GM12878 (cell line): Measurements from ENCODE around the gene LRRC3C. TPM values are rescaled to one million over a fixed set of nuclear protein-coding genes. Genes with fewer than 3 reads are reported as not detected.

Experiments used
- BCL11A ChIP-seq: IDR thresholded peaks from 2 replicates; pipeline ENCODE4 v1.6.1; 2011; ENCODE audit warnings: low read depth, low read length
- BHLHE40 ChIP-seq, 2 experiments: fragments of 450-650 bp in 1 of 2; IDR thresholded peaks; 2 replicates each; pipeline ENCODE4 v1.6.1; 2011 to 2017; ENCODE audit warnings: low read depth in 2 of 2, borderline replicate concordance in 1 of 2, improper control_type of control experiment in 1 of 2, low read length in 1 of 2, mild to moderate bottlenecking in 1 of 2
- CREM ChIP-seq: IDR thresholded peaks from 2 replicates; pipeline ENCODE4 v1.6.1; 2014; ENCODE audit warnings: antibody characterized with exemption, low read depth
- EP300 ChIP-seq, 2 experiments: fragments of 150-350 bp in 1 of 2; IDR thresholded peaks; 2 replicates each; pipeline ENCODE4 v1.6.1; 2011 to 2012; ENCODE audit warnings: low read depth in 2 of 2, low read length in 2 of 2, borderline replicate concordance in 1 of 2, improper control_type of control experiment in 1 of 2, inconsistent platforms in 1 of 2; ENCODE audit not compliant: control insufficient read depth in 1 of 2
- ETV6 ChIP-seq, 2 experiments: fragments of 450-650 bp in 1 of 2; IDR thresholded peaks in 1 of 2; conservative IDR thresholded peaks in 1 of 2; 2 replicates each; pipeline ENCODE4 v1.6.1; 2014; ENCODE audit warnings: antibody characterized with exemption in 1 of 2, borderline replicate concordance in 1 of 2, low read depth in 1 of 2, mild to moderate bottlenecking in 1 of 2, moderate library complexity in 1 of 2
- GATAD2B ChIP-seq: fragments of 450-650 bp; conservative IDR thresholded peaks from 2 replicates; pipeline ENCODE4 v1.6.1; 2017; ENCODE audit warnings: low read depth, mild to moderate bottlenecking, moderate library complexity
- HCFC1 ChIP-seq: fragments of 150-350 bp; IDR thresholded peaks from 2 replicates; pipeline ENCODE4 v1.6.1; 2014; ENCODE audit warnings: low read length
- HDGF ChIP-seq: fragments of 450-650 bp; IDR thresholded peaks from 2 replicates; pipeline ENCODE4 v1.6.1; 2016; ENCODE audit warnings: antibody characterized with exemption
- MEF2B ChIP-seq: fragments of 450-650 bp; IDR thresholded peaks from 2 replicates; pipeline ENCODE4 v1.6.1; 2018; ENCODE audit warnings: mild to moderate bottlenecking, moderate library complexity; ENCODE audit not compliant: partially characterized antibody, poor library complexity, severe bottlenecking
- MTA2 ChIP-seq: fragments of 450-650 bp; IDR thresholded peaks from 2 replicates; pipeline ENCODE4 v1.6.1; 2016; ENCODE audit warnings: low read depth, mild to moderate bottlenecking, moderate library complexity
- NBN ChIP-seq: fragments of 450-650 bp; IDR thresholded peaks from 2 replicates; pipeline ENCODE4 v1.6.1; 2016
- NR2F1 ChIP-seq: fragments of 450-650 bp; conservative IDR thresholded peaks from 2 replicates; pipeline ENCODE4 v1.6.1; 2017; ENCODE audit warnings: mild to moderate bottlenecking
- RAD21 ChIP-seq: IDR thresholded peaks from 2 replicates; pipeline ENCODE4 v1.6.1; 2011; ENCODE audit warnings: mild to moderate bottlenecking, low read depth, low read length, moderate library complexity; ENCODE audit not compliant: insufficient read depth
- SIN3A ChIP-seq: IDR thresholded peaks from 2 replicates; pipeline ENCODE4 v1.6.1; 2012; ENCODE audit warnings: low read depth, low read length, improper control_type of control experiment
- SMC3 ChIP-seq: IDR thresholded peaks from 2 replicates; pipeline ENCODE4 v1.6.1; 2011; ENCODE audit warnings: low read length, improper control_type of control experiment, borderline replicate concordance
- SREBF2 ChIP-seq: IDR thresholded peaks from 2 replicates; pipeline ENCODE4 v1.6.1; 2012; ENCODE audit warnings: mild to moderate bottlenecking, low read length
- SUPT20H ChIP-seq: IDR thresholded peaks from 2 replicates; pipeline ENCODE4 v1.6.1; 2011; ENCODE audit warnings: low read depth, mild to moderate bottlenecking, low read length, moderate library complexity, borderline replicate concordance; ENCODE audit not compliant: control insufficient read depth
- ZNF24 ChIP-seq: fragments of 450-650 bp; IDR thresholded peaks from 2 replicates; pipeline ENCODE4 v1.6.1; 2017; ENCODE audit warnings: antibody characterized with exemption, mild to moderate bottlenecking
- ZNF622 ChIP-seq: fragments of 450-650 bp; IDR thresholded peaks from 2 replicates; pipeline ENCODE4 v1.6.1; 2017; ENCODE audit warnings: mild to moderate bottlenecking, inconsistent platforms
- ZZZ3 ChIP-seq: IDR thresholded peaks from 2 replicates; pipeline ENCODE4 v1.6.1; 2011; ENCODE audit warnings: low read depth; ENCODE audit not compliant: control insufficient read depth, insufficient read length
- polyA plus RNA-seq, 11 experiments: library from polyadenylated mRNA; depleted of rRNA in 4 of 11; unstranded in 6 of 11; stranded (reverse) in 5 of 11; fragments of >200 nt; fragmentation: Nextera tagmentation in 4 of 11; fragmentation: Illumina TruSeq in 1 of 11; extraction: Ambion mirVana in 4 of 11; extraction: Trizol in 1 of 11; gene quantifications; 1 replicate in 1 of 11; 2 replicates in 10 of 11; pipeline versions ENCODE4 v1.2.1 to v1.2.3, GENCODE V29; 2011 to 2016; ENCODE audit warnings: inconsistent platforms in 2 of 11, missing spikeins in 2 of 11, low read depth in 1 of 11
- total RNA-seq, 4 experiments: library from RNA; depleted of rRNA in 3 of 4; stranded (reverse); fragments of >200 nt in 3 of 4; fragmentation: Illumina TruSeq in 1 of 4; extraction: Trizol in 1 of 4; gene quantifications; 2 replicates each; pipeline versions ENCODE4 v1.2.1 to v1.2.3, GENCODE V29; 2013 to 2021
- TF ChIP-seq, protein P1 (sequence below): IDR thresholded peaks from 2 replicates; pipeline ENCODE4 v1.6.1; 2012; ENCODE audit warnings: low read depth, low read length, improper control_type of control experiment
- TF ChIP-seq, protein P2 (sequence below): IDR thresholded peaks from 2 replicates; pipeline ENCODE4 v1.6.1; 2011; ENCODE audit warnings: borderline replicate concordance, low read depth, mild to moderate bottlenecking, moderate library complexity, low read length; ENCODE audit not compliant: insufficient read depth, poor library complexity, severe bottlenecking
- TF ChIP-seq, protein P3 (sequence below): fragments of 450-650 bp; IDR thresholded peaks from 2 replicates; pipeline ENCODE4 v1.6.1; 2017; ENCODE audit warnings: mild to moderate bottlenecking, low read depth, inconsistent platforms; ENCODE audit not compliant: poor library complexity, severe bottlenecking
- TF ChIP-seq, protein P4 (sequence below): fragments of 450-650 bp; IDR thresholded peaks from 2 replicates; pipeline ENCODE4 v1.6.1; 2016; ENCODE audit warnings: mild to moderate bottlenecking

The LRRC3C gene
- total and polyA plus RNA-seq, 10 of the 15 experiments (the other 5 are each of a cell fraction or from before 2014, with no cell fraction given): not detected

DNA sequence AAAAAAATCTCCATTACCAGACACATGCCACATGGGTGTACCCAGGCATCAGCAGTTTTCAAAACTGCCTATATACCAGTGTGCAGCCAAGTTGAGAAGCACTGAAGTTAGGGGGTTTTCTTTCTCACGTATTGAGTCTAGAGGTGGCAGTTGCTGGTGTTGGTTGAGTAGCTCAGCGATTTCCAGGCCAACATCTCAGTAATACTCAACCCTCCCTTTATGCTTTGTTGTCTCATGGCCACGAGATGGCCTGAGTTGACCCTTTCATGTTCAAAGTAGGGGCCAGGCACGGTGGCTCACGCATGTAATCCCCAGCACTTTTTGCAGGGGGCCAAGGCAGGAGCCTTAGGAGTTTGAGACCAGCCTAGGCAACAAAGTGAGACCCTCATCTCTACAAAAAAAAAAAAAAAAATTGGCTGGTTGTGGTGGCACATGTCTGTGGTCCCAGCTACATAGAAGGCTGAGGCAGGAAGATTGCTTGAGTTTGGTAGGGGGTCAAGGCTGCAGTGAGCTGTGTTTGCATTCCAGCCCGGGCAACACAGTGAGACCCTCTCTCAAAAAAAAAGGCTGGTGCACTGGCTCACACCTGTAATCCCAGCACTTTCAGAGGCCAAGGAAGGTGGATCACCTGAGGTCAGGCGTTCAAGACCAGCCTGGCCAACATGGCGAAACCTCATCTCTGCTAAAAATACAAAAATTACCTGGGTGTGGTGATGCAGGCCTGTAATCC, 10.8 kb downstream of the LRRC3C start (continued):
- TF ChIP-seq EP300 (IDR thresholded peaks at IDR 0.05; ENCODE audit: borderline replicate concordance in 1 of 2, control insufficient read depth in 1 of 2, low read depth in 2 of 2, low read length in 2 of 2) (no peak), ZNF24 (peak; percentile 77), RAD21 (peak; percentile 37; the same call in 1 of the 2 replicates), SMC3 (peak; percentile 33; the same call in 1 of the 2 replicates), SIN3A (no peak), SUPT20H (no peak), HCFC1 (no peak), ZNF622 (no peak), NBN (0 out of 2 replicates have a peak, but pooled peaks have one; percentile 56), ETV6 (conservative IDR thresholded peaks at IDR 0.05 in 1 of 2, IDR thresholded peaks at IDR 0.05 in 1 of 2; ENCODE audit: borderline replicate concordance in 1 of 2, low read depth in 1 of 2) (peak in 1 of 2 experiments; percentile 13; a peak in 1 of 4 replicates), ZZZ3 (no peak), CREM (no peak), SREBF2 (no peak), NR2F1 (peak; percentile 58; the same call in 1 of the 2 replicates), BCL11A (no peak), MEF2B (peak; percentile 13), HDGF (0 out of 2 replicates have a peak, but pooled peaks have one; percentile 7), BHLHE40 (IDR thresholded peaks at IDR 0.05; ENCODE audit: borderline replicate concordance in 1 of 2, low read depth in 2 of 2, low read length in 1 of 2) (no peak; a peak in 2 of 4 replicates), GATAD2B (peak; percentile 23; the same call in 1 of the 2 replicates), MTA2 (0 out of 2 replicates have a peak, but pooled peaks have one; percentile 25)
- TF ChIP-seq, protein P1, sequence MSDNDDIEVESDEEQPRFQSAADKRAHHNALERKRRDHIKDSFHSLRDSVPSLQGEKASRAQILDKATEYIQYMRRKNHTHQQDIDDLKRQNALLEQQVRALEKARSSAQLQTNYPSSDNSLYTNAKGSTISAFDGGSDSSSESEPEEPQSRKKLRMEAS: no peak
- TF ChIP-seq, protein P2, sequence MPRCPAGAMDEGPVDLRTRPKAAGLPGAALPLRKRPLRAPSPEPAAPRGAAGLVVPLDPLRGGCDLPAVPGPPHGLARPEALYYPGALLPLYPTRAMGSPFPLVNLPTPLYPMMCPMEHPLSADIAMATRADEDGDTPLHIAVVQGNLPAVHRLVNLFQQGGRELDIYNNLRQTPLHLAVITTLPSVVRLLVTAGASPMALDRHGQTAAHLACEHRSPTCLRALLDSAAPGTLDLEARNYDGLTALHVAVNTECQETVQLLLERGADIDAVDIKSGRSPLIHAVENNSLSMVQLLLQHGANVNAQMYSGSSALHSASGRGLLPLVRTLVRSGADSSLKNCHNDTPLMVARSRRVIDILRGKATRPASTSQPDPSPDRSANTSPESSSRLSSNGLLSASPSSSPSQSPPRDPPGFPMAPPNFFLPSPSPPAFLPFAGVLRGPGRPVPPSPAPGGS: peak; percentile 28
- TF ChIP-seq, protein P3, sequence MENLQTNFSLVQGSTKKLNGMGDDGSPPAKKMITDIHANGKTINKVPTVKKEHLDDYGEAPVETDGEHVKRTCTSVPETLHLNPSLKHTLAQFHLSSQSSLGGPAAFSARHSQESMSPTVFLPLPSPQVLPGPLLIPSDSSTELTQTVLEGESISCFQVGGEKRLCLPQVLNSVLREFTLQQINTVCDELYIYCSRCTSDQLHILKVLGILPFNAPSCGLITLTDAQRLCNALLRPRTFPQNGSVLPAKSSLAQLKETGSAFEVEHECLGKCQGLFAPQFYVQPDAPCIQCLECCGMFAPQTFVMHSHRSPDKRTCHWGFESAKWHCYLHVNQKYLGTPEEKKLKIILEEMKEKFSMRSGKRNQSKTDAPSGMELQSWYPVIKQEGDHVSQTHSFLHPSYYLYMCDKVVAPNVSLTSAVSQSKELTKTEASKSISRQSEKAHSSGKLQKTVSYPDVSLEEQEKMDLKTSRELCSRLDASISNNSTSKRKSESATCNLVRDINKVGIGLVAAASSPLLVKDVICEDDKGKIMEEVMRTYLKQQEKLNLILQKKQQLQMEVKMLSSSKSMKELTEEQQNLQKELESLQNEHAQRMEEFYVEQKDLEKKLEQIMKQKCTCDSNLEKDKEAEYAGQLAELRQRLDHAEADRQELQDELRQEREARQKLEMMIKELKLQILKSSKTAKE: peak; percentile 31
- TF ChIP-seq, protein P4, sequence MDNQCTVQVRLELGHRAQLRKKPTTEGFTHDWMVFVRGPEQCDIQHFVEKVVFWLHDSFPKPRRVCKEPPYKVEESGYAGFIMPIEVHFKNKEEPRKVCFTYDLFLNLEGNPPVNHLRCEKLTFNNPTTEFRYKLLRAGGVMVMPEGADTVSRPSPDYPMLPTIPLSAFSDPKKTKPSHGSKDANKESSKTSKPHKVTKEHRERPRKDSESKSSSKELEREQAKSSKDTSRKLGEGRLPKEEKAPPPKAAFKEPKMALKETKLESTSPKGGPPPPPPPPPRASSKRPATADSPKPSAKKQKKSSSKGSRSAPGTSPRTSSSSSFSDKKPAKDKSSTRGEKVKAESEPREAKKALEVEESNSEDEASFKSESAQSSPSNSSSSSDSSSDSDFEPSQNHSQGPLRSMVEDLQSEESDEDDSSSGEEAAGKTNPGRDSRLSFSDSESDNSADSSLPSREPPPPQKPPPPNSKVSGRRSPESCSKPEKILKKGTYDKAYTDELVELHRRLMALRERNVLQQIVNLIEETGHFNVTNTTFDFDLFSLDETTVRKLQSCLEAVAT: no peak; the same call in 1 of the 2 replicates
